ENCODE results near the gene AARS2.
"Not testable (repeated sequence)": the region's sequence is repeated elsewhere in the genome, so short reads cannot be mapped to it uniquely, and the experiment has no call there.

DNA sequence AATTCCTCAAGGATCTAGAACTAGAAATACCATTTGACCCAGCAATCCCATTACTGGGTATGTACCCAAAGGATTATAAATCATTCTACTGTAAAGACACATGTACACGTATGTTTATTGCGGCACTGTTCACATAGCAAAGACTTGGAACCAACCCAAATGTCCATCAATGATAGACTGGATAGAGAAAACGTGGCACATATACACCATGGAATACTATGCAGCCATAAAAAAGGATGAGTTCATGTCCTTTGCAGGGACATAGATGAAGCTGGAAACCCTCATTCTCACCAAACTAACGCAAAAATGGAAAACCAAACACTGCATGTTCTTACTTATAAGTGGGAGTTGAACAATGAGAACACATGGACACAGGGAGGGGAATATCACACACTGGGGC lies 33.7 kb upstream of the AARS2 start:
- not testable (repeated sequence) for TF ChIP-seq EZH2 (IDR thresholded peaks at IDR 0.05; ENCODE audit: borderline replicate concordance, low read length)
- TF ChIP-seq, protein P1, sequence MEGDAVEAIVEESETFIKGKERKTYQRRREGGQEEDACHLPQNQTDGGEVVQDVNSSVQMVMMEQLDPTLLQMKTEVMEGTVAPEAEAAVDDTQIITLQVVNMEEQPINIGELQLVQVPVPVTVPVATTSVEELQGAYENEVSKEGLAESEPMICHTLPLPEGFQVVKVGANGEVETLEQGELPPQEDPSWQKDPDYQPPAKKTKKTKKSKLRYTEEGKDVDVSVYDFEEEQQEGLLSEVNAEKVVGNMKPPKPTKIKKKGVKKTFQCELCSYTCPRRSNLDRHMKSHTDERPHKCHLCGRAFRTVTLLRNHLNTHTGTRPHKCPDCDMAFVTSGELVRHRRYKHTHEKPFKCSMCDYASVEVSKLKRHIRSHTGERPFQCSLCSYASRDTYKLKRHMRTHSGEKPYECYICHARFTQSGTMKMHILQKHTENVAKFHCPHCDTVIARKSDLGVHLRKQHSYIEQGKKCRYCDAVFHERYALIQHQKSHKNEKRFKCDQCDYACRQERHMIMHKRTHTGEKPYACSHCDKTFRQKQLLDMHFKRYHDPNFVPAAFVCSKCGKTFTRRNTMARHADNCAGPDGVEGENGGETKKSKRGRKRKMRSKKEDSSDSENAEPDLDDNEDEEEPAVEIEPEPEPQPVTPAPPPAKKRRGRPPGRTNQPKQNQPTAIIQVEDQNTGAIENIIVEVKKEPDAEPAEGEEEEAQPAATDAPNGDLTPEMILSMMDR (IDR thresholded peaks at IDR 0.05; ENCODE audit: low read length) = not testable (repeated sequence)

Data from OCI-LY1 (cell line).